GM21737 (cell line): Measurements from ENCODE around the gene FATE1.
"Not testable (repeated sequence)": the region's sequence is repeated elsewhere in the genome, so short reads cannot be mapped to it uniquely, and the experiment has no call there.

Experiments used
- ATAC-seq: cut with Tn5 transposase; IDR thresholded peaks from one replicate; pipeline ENCODE4 v1.9.1; 2021; ENCODE audit warnings: mild to moderate bottlenecking, moderate library complexity; ENCODE audit not compliant: unreplicated experiment

Gene FATE1

DNA sequence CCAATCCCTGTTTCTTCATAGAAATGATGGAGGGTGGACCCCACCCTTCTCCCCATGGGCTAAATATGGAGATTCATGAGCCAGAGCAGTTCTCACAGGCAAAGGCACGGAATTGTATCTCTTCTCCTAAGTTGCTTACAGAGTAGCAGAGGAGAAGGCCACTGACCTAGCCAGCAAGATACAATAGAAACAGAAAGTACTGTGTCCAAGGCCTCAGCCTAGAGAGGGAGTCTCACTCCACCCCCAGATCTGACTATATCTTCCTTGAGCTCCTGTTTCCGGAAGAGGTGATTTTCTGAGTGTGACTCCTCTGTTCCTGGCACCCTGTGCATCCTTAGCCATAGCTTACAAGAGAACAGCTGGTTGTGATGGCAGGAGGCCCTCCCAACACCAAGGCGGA, at the start of gene FATE1:
Gene FATE1 (plus strand): TSS at position 284 of the 400 bp plus-strand sequence. CDS start 85 bp downstream, at position 369.
- ATAC-seq = no peak

DNA sequence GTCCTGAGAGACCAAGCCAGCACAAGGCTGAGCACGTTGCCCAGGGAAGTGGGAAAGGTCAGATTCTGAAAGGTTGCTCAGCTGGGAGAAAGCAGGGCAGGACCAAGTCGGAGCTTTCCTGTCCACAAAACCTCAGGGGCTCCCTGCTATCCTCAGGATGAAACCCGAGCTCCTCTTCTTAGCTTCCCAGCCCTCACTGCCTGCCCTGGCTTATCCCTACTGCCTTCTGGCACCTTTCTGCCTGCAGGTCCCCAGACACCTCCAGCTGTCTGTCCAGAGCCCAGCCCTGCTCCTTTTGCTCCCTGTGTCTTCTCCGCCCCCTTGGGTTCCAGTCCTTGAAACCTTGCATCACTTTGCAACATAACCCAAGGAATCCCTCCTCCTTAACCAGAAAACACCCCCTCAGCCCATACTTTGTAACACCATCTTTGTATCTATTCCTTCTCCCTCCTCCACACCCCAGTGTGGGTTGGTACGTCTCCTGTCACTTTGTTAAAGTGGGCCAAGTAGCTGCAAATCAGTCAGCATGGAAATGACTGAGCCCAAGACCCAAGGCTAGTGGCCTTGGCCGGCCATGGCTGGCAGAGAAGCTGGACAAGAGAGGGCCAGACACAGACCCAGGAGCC, 40.6 kb upstream of the FATE1 start:
- no peak for ATAC-seq

- ATAC-seq = no peak
These were observed 39.6 kb upstream of the FATE1 start for GRCh38 chrX:151676196-151676595.

DNA sequence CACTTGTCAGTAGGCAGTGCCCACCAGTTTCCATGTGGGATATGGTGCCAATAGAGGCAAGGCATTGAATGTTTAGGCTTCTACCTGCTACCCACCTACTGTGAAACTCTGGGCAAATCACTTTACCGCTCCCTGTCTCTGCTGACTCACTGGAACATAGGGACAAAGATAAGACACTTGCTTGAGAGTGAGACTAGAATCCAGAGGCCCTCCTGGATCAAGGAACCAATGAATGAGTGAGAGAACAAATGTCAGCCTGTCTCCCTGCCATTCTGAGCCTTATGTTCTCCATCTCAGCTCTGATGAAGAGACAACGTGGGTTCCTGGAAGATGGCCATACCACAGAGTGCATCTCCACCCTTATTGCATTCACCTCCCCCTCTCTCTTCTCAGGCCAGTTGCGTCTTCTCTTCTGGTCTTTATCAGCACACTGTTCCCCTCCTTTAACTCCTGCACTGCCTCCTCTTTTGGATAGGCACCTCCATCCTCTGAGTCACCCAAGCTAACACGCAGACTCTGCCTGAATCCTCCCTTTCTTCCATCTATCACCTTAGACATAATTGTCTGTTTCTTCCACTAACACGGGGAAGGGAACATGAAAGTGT, 35.9 kb upstream of the FATE1 start:
- no peak for ATAC-seq

DNA sequence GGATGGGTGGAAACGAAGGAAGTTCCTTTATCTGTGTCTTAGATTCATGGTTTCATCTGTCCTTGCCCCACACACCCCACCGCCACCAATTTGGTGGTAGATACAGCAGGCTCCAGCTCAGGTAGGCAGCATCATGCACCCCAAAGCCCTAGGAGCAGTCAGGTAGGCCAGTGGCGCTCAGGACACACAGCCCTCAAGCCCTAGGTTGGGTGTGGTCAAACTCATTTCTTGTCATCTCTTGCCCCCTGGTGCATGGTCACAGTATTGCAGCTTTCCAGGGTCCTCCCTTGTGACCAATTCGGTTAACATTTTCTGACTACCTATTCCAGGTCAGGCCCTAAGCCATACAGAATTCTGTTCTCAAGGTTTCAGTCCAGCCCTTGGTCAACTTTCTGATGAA, 35.0 kb upstream of the FATE1 start:
- ATAC-seq = no peak

- ATAC-seq = no peak
These were observed 28.2 kb upstream of the FATE1 start for GRCh38 chrX:151687635-151688034.

DNA sequence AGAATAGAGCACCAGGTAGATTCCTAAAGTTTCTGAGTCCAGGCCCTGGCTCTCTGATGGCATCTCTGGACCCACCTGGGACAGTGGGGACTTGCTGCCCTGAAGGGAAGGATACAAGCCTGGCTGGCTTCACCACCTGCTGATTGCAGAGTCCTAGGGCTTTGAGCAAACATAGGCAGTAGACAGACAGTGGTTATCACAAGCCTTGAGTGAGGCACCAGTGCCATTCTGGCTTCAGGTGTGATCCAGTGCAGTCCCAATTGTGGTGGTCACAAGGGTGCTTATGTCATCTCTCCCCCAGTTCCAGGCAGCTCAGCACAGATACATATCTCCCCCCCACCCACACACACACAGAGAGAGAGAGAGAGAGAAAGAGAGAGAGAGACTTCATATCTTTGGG, 27.1 kb upstream of the FATE1 start:
- no peak for ATAC-seq

GRCh38 chrX:151692825-151693224, 23.0 kb upstream of the FATE1 start:
- ATAC-seq = no peak

DNA sequence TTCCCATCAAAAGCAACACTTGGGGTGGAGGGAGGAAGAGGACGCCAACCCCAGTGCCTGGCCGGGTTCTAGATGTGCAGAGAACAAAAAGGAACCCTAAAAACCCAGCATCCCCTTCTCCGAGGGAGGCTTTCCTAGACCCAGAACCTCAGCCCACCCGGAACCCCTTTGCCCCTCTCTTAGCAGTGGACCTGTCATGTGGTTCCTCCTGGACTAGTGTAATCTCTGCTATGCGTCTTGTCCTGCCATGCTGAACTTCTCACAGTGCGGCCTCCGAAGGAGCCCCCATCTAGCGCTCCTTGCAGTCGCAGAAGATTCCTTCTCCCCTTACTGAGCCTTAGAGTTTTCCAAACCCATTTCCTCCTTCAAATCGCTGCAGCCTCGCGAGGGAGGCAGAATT, 21.7 kb upstream of the FATE1 start:
- no peak for ATAC-seq

DNA sequence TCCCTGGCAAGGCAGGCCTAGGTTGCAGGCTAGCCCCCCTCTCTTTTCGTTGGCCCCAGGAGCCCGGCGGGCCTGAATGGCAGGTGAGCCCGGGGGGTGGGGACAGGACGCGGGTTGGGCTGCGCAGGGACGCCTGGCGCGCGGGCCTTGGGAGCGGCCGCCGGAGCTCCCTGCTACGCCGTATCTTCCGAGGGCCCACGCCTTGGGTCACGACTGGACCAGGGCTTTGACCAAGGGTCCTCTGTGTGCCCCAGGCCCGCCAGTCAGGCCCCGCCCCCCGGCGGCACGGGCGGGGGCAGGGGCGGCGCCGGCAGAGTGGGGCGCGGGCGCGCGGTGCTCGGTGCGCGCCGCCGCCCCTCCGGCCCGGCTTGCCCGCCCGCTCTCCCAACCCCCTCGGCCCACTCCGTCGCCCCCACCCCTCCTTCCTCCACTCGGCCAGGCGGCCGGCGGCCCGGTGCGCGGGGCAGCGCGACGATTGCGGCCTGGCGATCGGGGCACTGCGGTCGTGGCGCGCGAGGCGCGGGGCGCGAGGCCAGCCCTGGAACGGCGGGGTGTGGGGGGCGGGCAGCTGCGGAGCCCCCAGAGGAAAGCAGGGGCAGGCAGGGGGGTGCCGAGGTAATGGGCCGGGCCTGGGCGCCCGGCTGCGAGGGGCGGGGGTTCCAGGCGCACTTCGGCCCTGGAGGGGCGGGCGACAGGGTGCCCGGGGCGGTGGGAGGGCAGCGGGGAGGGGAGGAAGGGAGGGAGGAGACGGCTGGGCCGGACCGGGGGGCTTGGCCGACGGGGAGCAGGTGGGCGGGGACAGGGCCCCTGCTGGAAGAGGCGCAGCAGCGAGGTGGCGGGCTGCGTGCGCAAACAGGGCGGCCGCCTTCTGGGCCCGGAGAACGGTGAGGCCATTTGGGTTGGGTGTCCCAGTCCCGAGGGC, 20.9 kb upstream of the FATE1 start, which contains the start of gene PRRG3:
Gene PRRG3 (plus strand): TSS at position 798 of the 922 bp plus-strand sequence. CDS start 3,357 bp downstream, outside the sequence.
- ATAC-seq = no peak

DNA sequence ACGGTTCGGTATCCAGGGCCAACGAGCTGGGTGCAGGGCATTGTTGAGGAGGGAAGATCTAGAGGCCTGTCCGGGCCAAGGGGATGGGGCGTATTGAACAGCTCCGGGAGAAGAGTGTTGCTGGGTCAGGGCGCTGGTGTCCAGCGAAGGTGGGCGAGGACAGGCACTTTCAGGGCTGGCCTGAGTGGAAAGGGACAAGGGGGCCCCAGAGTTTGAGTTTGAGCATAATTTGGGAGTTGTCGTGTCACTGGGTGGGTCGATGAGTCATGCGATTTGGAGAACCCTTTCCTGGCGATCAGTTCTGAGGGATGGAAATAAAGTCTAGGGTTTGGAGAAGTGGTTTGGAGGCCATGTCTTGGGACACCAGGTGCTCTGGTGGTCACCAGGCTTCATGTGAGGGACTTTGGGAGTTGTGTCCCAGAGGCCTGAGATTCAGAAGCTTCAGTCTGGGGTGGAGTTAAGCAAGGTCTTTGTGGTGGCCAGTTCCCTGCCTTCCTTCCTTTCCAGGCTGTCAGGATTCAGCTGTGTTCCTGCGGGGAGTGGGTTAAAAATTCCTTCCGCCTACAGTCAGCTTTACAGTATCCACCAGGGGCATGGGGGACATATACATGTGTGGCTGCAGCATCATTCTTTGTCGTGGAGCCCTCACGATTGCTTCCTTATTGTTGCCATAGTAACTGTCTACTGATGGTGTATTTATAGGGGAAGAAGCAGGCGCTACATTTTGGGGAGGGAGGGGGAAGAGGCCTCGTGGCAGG, 20.1 kb upstream of the FATE1 start:
- ATAC-seq = no peak

GRCh38 chrX:151697082-151697481, 18.8 kb upstream of the FATE1 start:
- ATAC-seq = not testable (repeated sequence)

DNA sequence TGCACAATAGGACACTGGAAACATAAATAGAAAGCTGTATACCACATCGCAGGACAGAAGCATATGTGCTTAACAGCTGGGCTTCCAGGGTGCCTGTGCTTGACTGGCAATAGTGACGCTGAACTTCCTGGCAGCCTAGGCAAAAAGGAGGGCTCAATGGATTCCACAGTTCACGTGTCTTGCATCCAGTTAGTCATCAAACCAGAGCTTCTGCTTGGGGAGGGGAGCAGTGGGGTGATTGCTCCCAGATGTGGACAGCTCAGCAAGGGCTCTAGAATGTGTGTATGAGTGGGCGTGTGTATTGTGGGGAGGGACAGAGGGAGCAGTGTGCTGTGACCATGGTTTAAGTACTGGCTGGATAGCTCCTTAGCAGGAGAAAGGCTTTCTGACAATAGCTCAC, 18.3 kb upstream of the FATE1 start:
- ATAC-seq = no peak

- ATAC-seq = no peak
These were observed 17.4 kb upstream of the FATE1 start for GRCh38 chrX:151698485-151698884.

GRCh38 chrX:151699746-151700145, 16.1 kb upstream of the FATE1 start:
- no peak for ATAC-seq

DNA sequence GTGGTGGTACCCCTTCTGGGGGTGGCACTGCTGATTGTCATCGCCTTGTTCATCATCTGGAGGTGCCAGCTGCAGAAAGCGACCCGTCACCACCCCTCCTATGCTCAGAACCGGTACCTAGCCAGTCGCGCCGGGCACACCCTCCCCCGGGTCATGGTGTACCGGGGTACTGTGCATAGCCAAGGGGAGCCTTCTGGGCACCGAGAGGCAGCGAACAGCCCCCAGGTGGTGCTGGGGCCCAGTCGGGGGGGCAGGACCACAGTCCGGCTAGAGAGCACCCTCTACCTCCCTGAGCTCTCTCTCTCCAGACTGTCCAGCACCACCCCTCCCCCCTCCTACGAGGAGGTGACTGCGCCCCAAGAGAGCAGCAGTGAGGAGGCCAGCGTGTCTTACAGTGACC, 15.3 kb upstream of the FATE1 start:
- ATAC-seq = no peak

DNA sequence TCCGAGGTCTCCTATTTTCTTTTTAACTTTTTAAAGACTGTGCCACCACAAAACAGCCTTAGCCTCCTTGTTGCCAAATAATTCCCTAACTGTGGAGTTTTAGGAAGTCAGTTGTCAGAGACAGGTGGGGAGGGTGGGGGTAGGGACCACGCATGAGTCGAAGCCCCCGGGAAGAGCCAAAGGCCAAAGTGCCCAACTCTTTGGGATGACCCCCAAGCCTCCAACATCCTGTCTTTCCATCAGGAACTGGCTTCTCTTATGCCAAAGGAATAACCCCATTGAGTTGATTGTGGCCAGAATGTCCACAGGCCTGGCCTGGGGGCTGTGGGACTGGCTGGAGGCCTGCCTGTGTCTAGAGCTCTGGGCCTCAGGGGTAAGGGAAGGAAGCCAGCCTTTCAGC, 14.8 kb upstream of the FATE1 start:
- no peak for ATAC-seq

- ATAC-seq = no peak
These were observed 14.3 kb upstream of the FATE1 start for GRCh38 chrX:151701531-151701930.

GRCh38 chrX:151702026-151702714, 13.7 kb upstream of the FATE1 start:
- ATAC-seq = no peak

DNA sequence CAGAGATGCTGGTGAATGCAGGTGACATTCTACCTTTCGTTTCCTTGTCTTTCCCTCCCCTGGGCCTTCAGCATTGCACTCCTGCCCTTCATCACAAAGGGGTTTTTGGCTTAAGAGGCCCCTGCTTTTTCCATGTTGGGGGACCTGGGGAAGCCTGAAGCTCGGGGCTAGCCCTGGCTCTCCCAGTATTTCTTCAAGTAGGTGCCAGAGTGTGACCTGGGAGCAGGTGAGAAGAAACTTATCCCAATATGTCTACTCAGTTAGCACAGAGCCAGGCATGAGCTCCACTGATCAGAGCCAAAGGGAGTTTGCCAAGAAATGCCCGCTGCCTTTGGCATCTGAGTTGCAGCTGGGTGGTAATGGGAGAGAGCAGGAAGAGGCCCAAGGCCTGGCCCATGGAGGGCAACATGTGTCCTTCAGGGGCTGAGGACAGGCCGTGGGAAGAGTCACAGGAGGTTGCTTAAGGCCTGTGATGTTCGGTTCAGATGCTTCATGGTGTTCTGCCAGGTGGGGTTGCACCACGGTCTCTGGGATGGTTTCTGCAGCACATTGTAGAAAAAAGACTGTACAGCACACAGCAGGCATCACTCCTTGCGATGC, 13.0 kb upstream of the FATE1 start:
- ATAC-seq = no peak
